Measurements from ENCODE around the gene SKAP1.
"Not testable (repeated sequence)": the region's sequence is repeated elsewhere in the genome, so short reads cannot be mapped to it uniquely, and the experiment has no call there.

The SKAP1 gene

DNA sequence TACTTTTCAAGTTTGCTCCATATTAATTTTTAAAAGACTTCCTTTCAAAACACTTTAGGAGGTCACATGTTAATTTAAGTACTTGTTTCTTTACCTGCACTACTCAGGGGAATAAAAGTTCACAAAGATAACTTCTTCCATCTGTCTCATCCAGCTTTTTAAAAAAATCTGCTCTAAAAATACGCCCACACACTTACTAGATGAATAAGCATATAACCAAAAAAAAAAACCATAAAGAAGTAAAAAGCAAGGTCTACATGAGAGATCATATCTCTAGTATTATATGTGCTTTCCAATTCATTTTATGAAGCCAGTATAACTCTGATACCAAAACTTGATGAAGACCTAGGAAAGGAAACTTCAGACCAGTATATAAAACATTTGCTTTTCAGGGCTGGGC, 17.2 kb downstream of the SKAP1 start:
- DNase-seq (ENCODE audit: low read depth), result no peak

DNA sequence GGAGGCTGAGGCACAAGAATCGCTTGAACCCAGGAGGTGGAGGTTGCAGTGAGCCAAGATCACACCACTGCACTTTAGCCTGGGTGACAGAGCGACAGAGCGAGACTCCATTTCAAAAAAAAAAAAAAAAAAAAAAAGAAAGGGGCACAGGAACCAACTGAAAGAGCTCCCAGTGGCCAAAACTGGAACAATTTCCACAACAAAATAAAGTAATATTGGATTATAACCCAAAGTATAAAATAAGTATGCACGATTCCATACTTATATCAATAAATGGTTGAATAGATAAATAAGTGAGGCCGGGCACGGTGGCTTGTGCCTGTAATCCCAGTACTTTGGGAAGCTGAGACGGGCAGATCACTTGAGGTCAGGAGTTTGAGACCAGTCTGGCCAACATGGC, 19.2 kb downstream of the SKAP1 start:
- DNase-seq (ENCODE audit: low read depth), result not testable (repeated sequence)

DNA sequence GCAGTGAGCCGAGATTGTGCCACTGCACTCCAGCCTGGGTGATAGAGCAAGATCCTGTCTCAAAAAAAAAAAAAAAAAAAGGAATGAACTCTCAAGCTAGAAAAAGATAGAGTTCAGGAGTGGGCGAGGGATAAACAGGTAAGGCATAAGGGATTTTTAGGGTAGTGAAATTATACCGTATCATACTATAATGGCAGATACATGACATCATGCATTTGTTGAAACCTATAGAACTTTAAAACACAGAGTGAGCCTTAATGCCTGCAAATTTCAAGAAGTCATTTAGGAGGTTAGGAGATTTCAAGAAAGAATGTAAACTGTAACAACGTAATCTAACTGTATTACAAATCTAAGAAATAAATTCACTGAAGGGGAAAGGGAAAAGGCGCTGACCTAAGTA, 20.4 kb downstream of the SKAP1 start:
- DNase-seq (ENCODE audit: low read depth), result no peak

DNA sequence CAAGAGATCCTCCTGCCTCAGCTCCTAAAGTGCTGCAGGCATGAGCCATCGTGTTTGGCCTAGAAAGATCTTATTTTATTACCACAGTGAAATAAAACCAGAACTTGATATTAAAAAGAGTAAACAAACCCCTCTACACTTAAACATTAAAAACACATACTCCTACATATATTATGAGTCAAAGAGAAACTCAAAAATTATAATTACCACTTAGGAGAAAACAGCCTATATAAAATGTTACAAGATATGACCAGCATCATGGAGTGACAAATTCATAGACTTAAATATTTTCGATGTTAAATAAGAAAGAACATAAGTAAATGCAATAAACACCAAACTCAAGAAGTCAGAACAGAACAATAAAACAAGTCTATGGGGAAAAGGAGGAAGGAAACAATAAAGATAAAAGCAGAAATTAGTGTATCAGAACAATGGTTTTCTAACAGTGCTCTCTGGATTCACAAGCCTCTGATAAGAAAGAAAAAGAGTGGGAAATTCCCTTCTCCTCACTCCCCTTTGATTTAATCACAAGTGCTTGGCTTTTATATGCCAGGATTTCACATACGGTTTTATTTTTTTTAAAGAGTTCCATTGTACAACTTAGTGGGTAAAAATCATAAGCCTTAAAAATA, 23.0 kb downstream of the SKAP1 start:
- DNase-seq (ENCODE audit: low read depth), result no peak

DNA sequence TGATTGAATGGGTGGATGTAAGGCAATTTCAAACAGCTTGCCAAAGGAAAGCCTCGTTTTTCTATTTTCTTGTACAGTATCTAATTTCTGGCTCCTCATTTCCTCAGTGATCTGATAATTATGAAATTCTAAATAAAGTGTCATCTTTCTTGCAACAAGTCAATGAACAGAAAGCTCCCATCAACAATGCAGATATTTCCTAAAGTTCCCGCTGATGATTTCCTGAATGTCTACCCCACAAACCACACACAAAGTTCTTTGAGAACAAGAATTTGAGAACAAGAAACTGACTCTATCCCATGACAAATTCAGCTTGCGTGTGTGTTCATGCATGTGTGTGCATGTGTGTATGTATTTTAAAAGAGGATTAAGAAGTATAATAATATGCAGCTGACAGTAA, 35.2 kb downstream of the SKAP1 start:
- DNase-seq (ENCODE audit: low read depth), result no peak

DNA sequence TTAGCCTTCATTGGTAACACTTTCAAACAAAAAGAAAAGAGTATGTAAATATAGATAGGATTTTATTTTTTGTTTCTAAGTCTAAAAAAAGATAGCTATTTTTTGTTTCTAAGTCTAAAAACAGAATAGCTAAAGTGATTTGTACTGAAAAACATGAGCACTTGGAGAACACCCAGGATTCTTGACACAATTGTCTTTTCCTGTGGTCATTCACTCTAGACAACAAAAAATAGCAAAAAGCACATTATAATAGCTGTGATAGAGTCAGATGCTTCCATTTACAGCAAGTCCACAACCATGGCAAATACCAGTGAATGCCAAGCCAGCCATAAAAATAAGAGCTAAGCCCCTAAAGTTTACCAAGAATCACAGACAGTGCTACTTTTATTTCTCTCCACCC, 36.7 kb downstream of the SKAP1 start:
- DNase-seq (ENCODE audit: low read depth), result no peak

DNA sequence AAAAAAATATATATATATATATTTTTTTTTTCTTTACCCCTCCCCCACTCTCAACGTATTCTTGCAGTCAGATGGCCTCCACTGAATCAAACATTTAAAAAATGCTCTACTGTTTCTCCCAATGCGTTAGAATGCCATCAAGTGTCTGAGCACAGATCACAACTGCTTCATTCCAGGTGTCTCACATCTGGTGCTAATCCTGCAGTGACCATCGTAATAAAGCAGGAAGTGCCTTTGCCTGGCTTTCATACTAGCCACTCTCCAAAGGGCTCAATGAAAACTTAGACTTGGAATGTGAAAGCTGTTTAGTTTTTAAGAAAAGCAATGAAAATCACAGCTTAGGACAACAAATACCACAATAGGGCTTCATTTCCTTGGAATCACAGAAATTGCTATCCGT, 37.2 kb downstream of the SKAP1 start:
- no peak for DNase-seq (ENCODE audit: low read depth)

DNA sequence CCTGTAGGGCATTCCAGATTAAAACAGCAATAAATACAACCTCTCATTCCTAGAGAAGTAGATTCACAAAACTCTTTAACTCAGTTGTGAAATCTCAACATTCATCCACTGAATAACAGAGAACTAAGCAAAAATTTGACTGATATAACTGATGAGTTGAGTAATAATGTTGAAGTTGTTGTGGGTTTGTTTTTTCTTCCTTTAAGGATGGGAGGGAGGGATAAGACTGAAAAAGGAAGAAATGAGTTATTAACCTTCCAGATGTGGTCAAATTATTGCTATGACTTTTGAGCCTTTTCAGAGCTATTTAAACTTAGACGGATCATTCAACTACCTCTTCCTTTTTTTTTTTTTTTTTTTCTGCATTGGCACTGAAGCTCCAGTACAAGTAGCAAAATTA, 38.6 kb downstream of the SKAP1 start:
- DNase-seq (ENCODE audit: low read depth), result no peak

DNA sequence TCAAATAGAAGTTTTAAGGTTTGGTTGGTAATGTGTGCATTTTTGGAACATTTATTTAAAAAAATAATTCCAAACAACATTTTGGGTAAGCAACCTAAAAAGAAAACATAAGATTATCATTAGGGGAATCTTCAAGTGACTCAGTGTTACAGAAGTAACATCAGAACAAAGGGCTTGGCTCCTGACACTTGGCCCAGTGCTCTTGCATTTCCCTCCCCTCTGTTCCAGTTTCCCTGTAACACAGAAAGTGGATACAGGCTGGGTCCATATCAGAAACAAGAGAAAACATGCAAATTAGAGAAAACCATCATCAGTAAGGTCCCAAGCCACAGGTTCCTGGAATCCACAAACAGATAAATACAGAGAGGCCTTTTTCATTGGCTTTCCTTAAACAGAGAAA, 40.1 kb downstream of the SKAP1 start:
- no peak for DNase-seq (ENCODE audit: low read depth)

DNA sequence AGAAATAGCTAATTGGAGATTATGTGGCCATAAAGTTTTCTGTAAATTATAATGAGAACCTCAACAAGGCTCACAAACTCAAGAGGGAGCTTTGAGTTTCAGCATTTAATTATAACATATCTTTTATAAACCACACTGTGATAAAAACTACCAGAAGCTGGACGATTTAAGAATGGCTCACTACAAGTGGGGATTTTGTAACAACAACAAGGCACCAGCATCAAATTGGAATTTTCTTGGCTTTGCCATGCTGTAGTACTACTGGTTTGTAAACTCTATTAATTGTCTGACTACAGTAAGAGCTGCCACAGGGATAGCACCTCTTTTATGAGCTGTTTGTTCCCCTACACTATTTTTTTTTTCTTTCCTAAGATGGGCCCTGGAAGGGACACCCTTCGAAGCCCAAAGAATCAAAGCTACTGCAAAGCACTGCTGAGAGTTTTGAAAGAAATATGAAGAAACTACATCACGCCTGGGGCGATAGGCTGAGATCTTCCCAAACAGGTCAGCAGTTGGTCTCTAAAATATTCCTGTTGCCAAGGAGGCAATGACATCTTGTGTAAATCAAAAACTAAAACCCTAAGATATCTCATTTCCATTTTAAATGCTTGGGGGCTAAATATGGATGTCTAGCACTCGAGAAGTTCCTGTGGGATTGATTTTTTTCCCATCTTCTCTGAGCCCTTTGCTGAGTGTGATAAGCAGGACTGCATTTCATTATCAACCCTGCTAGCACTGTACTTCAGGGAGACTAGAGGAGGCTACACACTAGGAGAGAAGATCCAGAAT, 40.9 kb downstream of the SKAP1 start:
- no peak for DNase-seq (ENCODE audit: low read depth)

DNA sequence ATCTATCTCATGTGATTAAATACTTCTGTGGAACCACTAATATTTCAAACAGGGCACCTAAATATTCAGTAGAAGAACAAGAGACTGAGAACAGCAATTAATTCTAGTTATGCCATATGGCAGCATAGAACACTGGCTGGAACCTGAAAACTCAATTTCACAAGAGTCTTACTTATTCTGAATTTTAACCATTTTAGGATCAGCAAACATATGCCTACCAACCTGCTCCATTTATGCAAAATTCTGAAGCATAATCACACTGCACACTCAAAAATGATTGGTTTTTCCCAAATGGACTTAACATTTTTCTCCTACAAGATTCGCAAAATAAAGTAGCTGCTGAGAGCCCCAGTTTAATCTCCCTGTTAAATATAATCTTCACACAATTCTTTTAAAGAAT, 43.2 kb downstream of the SKAP1 start:
- no peak for DNase-seq (ENCODE audit: low read depth)

DNA sequence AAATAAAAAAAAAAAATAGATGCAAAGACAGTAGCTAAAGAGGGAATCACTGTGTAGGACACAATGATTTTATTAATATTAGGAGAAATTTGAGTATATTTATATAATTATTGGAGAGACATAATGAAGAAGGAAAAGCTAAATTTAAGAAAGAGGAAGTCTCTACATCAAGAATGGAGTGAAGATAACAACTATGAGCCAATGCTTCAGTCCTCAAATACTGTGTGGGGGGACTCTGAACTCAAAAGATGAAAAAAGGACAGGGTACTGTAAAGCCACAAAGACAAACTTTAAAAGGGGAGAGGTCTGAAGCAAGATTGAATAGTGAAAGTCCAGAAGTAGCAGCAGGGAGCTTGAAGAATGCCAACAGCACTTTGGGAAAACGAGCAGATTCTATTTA, 44.7 kb downstream of the SKAP1 start:
- DNase-seq (ENCODE audit: low read depth), result no peak

DNA sequence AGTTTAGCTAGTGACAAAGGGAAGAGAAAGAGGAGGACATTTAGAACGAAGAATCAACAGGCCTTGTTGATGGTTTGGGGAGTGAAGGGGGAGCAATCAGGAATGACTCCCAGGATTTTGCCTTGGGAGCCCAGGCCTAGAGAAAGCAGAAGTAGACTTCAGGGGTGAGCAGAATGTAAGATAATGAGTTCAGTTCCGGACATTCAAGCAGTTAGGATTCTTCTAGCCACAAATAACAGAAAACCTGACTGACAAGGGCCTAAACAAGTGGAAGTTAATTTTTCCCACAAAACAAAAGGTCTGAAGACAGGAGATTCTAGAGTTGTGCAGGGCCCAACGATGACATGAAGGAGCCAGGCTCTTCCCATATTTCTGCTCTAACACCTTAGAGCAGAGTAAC, 45.9 kb downstream of the SKAP1 start:
- DNase-seq (ENCODE audit: low read depth), result no peak

DNA sequence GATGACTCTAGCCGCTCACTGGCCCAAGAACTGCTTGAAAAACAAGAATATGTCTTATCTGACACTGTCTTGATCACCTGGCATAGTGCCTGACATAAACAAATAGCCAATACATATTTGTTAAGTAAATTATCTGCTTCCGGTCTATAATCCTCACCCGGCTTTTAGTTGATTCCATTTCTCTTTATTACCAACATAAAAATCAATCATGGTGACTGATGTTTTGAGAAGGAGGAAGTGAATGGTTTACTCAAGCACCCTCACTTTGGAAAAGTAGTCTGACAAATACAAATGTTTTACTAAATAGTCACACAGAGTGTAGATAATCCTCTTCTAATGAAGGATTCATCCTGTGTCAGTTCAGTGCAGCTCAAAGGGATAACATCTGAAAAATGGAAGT, 47.0 kb downstream of the SKAP1 start:
- no peak for DNase-seq (ENCODE audit: low read depth)

DNA sequence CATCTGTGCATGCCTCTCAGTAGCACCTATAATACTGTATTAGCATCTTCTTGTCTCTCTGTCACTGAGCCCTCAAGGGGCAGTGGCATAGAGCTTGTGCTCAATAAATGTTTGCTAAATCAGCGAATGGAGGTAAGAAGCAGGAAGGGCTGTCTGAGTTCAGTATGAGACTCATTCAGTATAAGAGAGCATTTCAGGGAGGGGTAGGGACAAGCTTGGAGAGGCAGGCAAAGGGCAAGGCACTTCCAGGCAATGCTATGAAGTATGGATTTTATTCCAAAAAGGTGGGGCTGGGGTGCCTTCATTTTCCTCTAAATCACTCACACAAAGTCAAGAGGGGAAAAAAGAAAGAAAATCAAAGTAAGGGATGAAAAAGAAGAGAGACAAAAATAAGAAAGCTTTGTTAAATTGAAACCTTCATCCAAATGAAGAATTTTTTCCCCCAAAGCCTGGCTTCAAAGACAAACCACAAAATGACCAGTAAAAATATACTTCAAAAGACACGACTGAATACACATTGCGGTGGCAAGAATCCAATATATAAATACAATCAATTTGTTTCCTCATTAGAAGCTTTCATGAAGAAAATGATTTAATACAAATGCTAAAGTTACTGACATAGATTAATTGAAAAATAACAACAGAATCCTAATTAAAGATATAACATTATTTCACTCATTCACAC, 51.2 kb downstream of the SKAP1 start:
- DNase-seq (ENCODE audit: low read depth), result no peak

DNA sequence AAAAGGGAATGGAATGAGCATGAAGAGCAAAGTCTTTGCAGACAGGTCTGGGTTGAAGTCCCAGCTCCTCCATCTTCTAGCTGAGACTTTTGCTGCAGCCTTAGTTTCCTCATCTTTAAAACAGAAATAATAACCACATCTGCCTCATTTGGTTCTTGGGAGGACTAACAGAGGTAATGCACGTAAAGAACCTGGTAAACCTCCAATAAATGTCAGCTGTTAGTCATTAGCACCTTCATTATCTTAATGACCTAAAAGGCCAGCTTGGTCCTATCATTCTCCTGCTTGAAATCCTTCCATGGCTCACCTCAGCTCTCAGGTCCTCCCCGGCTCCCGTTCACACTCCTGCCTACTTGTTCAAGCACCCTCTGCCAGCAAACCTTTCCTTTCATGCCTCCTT, 51.8 kb downstream of the SKAP1 start:
- DNase-seq (ENCODE audit: low read depth), result no peak

DNA sequence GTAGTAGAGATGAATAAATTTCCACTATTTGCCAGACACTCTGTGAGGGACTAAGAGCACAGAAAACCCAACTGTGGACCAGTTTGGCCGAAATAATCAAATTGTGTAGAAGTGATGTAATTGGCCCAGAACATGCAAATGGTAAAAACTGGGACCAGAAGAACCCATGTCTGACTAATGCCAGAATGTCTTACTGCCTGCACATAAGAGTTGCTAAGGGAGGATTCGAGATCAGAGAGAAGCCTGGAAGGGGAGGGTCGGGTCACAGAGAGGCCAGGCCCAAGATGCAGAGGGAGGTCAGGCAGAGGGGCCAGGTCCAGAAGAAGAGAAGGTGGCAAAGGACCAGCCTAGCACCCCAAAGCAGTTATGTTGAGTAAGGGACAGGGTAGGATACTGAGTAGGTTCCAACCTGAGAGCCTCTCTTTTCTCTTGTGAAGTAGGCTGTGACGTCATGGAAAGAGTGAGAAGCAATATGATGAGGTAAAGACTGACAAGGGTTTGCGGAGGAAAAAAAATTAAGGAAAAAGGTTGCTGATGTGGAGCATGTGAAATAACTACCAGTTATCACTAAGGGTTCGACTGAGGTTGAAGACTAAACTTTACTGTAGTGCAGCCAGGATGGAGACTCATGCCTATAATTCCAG, 53.2 kb downstream of the SKAP1 start:
- DNase-seq (ENCODE audit: low read depth), result no peak

DNA sequence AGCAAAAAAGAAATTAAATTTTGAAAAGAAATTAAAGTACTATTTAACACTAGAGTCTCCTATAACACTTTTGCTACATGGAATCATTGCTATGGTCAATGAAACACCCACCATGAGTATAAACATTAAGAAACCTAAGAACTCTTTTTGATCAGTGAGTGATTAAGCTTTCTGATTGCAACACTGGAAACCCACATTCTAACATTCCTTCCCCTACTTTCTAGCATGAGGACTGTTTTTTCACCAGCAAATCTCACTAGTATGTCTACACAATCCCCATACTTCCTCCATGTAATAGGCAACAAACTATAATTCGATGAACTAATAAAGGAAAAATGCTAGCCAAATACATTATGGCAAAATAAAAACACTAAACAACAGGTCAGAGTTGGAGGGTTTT, 54.7 kb downstream of the SKAP1 start:
- no peak for DNase-seq (ENCODE audit: low read depth)

DNA sequence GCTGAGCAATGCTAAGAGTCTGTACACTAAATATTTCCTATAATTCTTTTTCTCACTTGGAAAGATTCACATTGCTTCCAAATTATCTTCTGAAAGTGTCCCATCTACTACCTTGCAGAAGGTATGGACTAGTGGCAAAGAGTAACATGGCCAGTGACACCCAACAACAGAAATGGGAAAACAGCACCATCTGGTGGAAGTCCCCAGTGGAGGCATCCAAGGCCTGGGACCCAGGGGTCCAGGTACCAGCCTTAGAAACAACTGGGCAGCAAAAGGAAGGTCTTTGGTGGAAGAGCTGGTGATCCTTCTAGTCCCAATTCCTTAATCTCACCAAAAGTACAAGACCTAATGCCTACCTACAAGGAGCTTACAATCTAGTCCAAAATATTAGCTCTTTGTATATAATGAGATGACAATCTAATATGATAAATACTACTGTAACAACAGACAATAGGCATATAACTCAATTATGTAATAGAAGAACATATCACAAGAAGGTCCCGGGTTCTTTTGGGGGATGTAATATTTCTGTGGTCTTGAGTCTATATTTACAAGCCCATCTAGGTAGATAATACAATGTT, 55.3 kb downstream of the SKAP1 start:
- no peak for DNase-seq (ENCODE audit: low read depth)

DNA sequence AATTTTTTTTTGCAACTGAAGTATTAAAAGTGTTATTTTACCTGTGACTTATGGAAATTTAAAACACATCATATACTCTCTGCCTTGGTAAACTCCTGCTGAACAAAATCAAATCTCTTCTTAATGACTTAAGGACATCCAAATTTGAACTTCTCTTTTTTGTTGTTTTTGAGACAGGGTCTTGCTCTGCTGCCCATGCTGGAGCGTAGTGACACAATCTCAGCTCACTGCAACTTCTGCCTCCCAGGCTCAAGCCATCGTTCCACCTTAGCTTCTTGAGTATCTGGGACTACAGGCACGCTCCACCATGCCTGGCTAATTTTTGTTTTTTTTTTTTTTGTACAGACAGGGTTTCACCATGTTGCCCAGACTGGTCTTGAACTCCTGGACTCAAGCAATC, 56.1 kb downstream of the SKAP1 start:
- DNase-seq (ENCODE audit: low read depth), result no peak

DNA sequence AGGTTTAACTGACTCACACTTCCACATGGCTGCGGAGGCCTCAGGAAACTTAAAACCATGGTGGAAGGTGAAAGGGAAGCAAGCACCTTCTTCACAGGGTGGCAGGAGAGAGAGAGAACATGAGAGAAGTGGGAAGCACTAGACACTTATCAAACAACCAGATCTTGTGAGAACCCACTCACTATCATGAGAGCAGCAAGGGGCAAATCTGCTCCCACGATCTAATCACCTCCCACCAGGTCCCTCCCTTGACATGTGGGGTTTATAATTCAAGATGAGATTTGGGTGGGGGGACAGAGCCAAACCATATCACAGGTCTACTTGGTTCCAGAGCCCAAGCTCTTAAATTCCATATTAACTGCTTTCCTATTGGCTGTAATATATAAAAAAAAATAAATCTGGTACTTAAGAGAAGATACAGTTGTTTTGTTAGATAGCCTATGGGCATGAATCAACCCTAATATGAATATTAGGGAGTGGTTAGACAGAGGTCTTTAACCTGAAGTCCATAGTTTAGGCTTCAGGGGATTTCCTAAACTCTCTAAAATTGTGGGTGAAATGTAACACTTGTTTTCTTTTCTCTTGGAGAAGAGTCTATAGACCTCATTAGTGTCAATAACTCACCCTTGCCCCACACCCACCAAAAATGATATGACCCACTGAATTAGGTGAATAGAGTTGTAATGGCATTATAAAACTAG, 56.7 kb downstream of the SKAP1 start:
- no peak for DNase-seq (ENCODE audit: low read depth)

DNA sequence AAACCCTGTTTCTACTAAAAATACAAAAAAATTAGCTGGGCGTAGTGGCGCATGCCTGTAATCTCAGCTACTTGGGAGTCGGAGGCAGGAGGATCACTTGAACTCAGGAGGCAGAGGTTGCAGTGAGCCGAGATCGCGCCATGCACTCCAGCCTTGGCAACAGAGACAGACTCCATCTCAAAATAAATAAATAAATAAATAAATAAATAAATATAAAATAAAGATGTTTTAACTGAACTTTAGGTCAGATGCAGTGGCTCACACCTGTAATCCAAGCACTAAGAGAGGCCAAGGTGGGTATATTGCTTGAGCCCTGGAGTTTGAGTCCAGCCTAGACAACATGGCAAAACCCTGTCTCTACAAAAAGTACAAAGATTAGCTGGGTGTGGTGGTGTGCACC, 61.0 kb downstream of the SKAP1 start:
- not testable (repeated sequence) for DNase-seq (ENCODE audit: low read depth)
